HG03095 (cell line): ENCODE data around the gene LCE3E.
"Not testable (repeated sequence)": the region's sequence is repeated elsewhere in the genome, so short reads cannot be mapped to it uniquely, and the experiment has no call there.

Experiments used
- ATAC-seq: cut with Tn5 transposase; IDR thresholded peaks from one replicate; pipeline ENCODE4 v1.9.1; 2021; ENCODE audit warnings: moderate library complexity; ENCODE audit not compliant: unreplicated experiment

The LCE3E gene

DNA sequence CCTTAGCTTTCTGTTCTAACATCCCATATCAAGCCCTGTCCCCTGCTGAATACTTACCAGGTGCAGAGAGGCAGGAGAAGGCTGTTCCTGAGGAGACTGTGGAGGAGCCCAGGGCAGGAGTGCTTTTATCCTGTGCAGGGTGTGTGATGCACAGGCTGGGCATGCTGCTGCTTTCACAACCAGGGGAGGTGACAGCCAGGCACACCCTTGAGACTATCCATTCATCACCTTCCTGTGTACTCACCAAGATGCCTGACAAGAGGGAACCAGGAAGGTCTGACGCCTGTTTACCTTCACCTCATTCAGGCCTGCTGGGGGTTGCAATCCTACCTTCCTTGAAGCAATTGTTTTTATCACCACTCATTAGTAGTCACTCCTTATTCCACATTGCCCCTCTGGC is at the start of gene LCE3E:
Gene LCE3E, minus strand, starts transcription at position 100 of the 400 bp plus-strand sequence. CDS start 572 bp downstream, outside the sequence.
- no peak for ATAC-seq

- no peak for ATAC-seq
Measured at GRCh38 chr1:152613511-152613910, 46.9 kb upstream of the LCE3E start, which contains the start of gene LCE3B. Gene LCE3B (plus strand): TSS chr1:152613811. CDS start chr1:152613811, 0 bp downstream.

GRCh38 chr1:152599934-152600333 is 33.4 kb upstream of the LCE3E start, which contains the start of gene LCE3C:
Gene LCE3C (plus strand): TSS chr1:152600234. CDS start chr1:152600732, 498 bp downstream.
- no peak for ATAC-seq

- ATAC-seq, result no peak
Measured at GRCh38 chr1:152596986-152597385, 30.4 kb upstream of the LCE3E start.

DNA sequence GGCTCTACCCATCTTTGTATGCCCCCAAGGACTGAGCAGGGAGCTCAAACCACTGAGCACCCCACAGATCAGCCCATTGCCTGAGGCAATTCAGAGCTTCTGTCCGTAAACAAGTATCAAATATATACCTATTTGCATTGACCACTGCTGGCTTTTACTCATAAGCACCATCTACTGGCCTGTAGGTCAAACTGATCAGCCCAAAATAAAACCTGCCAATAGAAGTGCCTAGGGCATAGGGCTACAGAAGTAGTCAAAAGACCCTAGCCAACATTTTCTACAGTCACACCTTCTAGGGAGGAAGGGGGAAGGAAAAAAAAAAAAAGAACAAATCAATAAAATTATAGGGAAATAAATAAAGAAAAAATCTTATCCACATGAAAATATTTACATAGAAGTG is 19.0 kb upstream of the LCE3E start:
- no peak for ATAC-seq

DNA sequence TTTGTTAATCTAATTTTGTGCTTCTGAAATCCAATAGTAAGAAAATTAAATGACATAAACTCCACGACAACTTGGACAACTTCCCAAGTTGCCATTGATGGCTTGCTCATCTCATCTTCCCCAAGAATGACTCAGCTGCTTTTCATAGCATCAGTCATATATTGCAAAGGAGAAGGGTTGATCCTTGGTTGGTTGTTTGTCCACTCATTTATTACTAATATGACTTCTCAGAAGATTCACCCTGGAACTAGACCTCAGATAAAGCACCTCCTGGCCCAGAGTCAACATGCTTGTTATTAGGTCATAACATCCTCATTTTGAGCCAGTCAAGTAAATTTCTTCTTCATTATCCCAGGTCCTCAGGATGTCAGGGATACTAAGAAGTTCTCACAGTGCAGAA is 16.1 kb upstream of the LCE3E start:
- no peak for ATAC-seq

GRCh38 chr1:152580433-152580832 is 13.9 kb upstream of the LCE3E start, which contains the start of gene LCE3D:
Gene LCE3D (minus strand): TSS chr1:152580516. CDS start chr1:152579936, 580 bp downstream.
- ATAC-seq, result no peak

DNA sequence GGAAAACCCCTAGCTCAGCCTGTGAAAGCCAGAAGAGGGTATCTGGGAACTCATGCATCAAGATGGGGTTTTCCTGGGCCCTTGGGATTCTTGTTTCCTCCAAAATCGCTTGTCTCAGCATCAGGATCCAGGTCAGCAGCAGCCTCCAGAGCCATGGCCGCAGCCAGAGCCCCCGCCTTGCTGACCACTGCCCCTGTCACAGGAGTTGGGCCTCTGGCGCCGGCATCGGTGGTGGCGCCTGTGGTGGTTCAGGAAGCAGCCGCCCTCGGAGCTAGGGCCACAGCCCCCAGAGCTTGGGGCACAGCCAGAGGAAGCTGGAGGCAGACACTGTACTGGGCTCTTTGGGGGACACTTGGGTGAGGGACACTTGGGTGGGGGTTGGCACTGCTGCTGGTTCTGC is 12.9 kb upstream of the LCE3E start:
- not testable (repeated sequence) for ATAC-seq

GRCh38 chr1:152577168-152577567 is 10.6 kb upstream of the LCE3E start:
- ATAC-seq, result peak; percentile 50

GRCh38 chr1:152565535-152566215 is 905 bp downstream of the LCE3E start:
- no peak for ATAC-seq

DNA sequence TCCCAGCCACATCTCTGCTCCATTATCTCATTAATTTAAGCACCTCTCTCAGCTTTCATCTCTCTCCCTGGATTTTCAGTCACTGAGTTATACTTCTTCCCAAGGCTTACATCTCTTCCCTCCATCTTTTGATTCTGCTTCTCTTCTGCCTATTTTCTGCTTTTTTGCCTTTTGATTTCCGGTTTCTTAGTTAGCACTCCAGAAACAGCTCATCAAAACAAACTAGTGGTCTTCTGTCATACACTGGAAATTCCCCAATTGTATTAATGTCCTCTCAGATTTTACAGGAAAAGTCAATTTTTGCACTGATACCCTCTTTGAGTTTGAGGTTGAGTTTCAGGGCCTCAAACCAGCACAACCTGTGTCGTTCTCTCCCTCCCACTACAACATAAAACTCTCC is 1.5 kb downstream of the LCE3E start:
- ATAC-seq, result no peak

DNA sequence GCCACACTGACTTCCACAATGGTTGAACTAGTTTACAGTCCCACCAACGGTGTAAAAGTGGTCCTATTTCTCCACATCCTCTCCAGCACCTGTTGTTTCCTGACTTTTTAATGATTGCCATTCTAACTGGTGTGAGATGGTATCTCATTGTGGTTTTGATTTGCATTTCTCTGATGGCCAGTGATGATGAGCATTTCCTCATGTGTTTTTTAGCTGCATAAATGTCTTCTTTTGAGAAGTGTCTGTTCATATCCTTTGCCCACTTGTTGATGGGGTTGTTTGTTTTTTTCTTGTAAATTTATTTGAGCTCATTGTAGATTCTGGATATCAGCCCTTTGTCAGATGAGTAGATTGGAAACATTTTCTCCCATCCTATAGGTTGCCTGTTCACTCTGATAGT is 18.2 kb downstream of the LCE3E start:
- not testable (repeated sequence) for ATAC-seq

- no peak for ATAC-seq
Measured at GRCh38 chr1:152546704-152547103, 19.9 kb downstream of the LCE3E start.

DNA sequence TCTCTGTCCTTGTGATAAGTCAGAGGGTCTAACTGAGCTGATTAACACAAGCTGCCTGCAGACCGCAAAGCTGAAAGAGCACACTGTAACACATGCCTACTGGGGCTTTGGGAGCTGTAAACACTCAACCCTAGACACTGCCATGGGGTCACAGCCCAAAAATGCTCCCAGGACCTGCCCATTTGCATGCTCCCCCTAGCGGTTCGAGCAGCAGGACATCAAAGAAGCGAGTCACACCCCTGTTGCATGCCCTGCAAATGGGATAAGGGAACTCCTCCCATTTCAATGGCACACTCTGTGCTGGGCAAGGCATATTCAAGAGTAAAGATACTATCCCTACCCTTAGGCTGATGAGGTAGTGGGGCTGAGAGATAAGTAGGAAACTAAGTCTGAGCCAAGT is 22.8 kb downstream of the LCE3E start:
- no peak for ATAC-seq

GRCh38 chr1:152539901-152540300 is 26.7 kb downstream of the LCE3E start:
- ATAC-seq, result no peak

GRCh38 chr1:152537496-152537895 is 29.1 kb downstream of the LCE3E start:
- no peak for ATAC-seq

- ATAC-seq, result no peak
Measured at GRCh38 chr1:152535774-152536173, 30.8 kb downstream of the LCE3E start.

DNA sequence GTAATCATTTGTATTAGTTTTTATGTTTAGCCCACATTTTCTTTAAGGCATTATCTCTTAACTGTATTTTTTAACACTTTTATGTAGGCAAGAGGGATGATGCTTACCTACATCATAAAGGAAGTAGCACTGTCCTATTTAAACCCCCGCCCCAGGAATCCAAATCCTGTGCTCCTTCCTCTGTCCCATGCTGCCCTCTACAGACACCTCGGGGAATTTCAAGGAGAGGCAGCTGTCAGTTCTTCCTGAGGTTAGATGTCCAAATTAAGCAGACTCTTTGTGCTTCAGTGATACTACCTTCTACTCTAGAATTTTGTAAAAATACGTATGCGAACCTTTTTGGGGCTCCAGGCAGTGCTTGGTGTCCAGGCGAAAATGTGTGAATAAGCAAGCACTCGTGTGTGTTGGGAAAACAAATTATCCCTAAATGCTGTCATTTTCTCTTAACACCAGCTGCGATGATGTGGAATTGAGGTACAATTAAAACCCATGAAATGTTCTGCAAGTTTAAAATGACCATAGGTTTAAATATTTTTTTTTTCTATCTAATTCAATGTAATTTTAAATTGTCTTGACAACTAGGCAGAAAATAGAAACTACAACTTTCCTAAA is 33.1 kb downstream of the LCE3E start:
- no peak for ATAC-seq

DNA sequence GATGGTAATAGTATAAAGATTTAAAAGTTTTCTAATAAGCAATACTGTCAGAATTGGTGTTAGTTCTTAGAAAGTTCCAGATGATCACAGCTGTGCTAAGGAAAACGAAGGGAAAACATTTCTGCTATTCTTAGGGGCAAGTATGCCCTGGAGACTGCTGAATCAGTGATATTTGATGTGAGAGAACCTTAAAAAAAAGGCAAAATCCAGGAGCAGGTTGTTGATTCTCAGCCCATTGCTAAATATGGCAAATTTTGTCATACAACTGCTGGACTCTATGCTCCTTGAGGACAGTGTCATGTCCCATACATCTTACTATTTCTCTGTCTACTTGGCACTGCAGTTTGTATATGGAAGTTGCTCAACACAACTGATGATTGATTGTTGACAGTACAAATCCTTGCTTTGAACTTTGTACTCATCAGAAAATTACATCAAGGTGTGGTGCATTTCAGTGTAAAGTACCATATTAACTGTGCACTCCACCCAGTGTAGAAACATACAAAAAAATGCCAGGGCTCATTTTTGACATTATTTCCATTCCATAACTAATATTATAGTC is 41.4 kb downstream of the LCE3E start:
- no peak for ATAC-seq

DNA sequence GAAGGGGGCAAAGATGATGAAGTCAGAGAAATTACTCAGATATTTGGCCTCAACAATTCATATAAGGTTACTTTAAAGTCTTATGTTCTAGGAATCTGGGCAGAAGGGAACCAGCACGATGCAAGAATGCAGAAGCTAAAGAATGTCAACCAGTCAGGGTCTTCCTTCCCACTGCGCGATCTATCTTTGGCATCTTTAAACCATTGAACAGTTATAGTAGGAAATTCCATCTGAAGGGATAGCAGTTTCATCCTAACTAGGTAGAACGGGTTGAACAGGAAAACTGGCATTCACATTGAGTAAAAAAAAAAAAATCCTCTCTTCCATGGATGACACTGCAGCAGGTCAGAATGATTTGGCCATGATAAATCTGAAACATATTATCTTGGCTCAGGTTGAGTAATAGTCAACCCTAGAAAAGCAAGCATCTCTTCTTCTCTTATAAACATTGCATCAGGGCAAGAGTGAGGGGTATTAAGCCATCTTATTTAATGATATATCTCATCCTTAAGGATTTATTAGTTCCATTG is 46.0 kb downstream of the LCE3E start:
- ATAC-seq, result no peak

- ATAC-seq, result no peak
Measured at GRCh38 chr1:152519851-152520250, 46.7 kb downstream of the LCE3E start.
